Breast epithelium (tissue), 3 donors: ENCODE results near the gene SV2C.

Experiments
- POLR2A ChIP-seq: fragments of 450-650 bp; IDR thresholded peaks from one replicate; pipeline ENCODE4 v1.6.1; 2016; ENCODE audit warnings: antibody characterized with exemption, mild to moderate bottlenecking, moderate library complexity
- TF ChIP-seq, protein P1 (sequence below), 3 donors: fragments of 450-650 bp; IDR thresholded peaks; one replicate each; pipeline ENCODE4 v1.5.1; 2016 to 2017; ENCODE audit warnings: antibody characterized with exemption in 3 of 3, mild to moderate bottlenecking in 3 of 3, moderate library complexity in 3 of 3

DNA sequence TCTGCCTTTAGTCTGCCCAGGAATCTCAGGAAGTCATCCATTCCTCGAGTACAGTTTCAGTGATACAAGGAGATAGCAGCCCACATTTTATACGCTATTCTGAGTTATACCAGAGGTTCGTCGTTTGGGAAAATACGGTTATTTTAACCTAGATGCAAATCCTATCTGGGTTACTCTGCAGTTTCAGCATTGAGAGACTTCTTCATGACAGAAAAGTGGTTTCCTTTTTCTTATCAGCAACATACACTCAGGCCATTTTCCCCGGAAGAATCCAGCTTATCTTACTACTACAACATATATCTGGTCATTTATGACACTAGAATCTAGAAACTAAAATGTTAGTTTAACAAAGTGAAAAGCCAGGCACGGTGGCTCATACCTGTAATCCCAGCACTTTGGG is 236.5 kb downstream of the SV2C start:
- no peak for TF ChIP-seq POLR2A
- TF ChIP-seq, protein P1, sequence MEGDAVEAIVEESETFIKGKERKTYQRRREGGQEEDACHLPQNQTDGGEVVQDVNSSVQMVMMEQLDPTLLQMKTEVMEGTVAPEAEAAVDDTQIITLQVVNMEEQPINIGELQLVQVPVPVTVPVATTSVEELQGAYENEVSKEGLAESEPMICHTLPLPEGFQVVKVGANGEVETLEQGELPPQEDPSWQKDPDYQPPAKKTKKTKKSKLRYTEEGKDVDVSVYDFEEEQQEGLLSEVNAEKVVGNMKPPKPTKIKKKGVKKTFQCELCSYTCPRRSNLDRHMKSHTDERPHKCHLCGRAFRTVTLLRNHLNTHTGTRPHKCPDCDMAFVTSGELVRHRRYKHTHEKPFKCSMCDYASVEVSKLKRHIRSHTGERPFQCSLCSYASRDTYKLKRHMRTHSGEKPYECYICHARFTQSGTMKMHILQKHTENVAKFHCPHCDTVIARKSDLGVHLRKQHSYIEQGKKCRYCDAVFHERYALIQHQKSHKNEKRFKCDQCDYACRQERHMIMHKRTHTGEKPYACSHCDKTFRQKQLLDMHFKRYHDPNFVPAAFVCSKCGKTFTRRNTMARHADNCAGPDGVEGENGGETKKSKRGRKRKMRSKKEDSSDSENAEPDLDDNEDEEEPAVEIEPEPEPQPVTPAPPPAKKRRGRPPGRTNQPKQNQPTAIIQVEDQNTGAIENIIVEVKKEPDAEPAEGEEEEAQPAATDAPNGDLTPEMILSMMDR (IDR thresholded peaks at IDR 0.05) = no peak
